GM21717 (cell line): Measurements from ENCODE around the gene CCDC93.

Experiments
- ATAC-seq: cut with Tn5 transposase; IDR thresholded peaks from one replicate; pipeline ENCODE4 v1.9.1; 2021; ENCODE audit warnings: mild to moderate bottlenecking, moderate library complexity; ENCODE audit not compliant: unreplicated experiment

CCDC93 gene

DNA sequence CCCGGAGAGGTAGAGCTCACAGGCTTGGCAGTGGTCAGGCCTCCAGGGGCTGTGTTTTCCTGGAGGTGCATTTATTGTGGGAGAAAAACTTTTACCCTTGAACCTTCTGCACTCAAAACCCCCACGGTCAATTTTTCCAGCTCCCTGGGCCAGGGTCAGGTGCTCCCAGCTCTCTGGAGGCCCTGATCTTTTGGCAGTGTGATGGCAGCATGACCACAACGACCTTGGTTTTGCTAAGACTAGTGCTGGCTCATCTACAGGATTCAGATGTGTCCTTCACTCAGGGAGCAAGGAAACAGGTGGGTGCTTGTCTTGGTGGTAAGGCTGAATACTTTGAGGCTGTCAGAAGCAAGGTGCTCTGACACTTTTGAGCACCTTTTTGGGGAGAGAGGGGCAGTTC lies 92.3 kb downstream of the CCDC93 start:
- ATAC-seq, result no peak

DNA sequence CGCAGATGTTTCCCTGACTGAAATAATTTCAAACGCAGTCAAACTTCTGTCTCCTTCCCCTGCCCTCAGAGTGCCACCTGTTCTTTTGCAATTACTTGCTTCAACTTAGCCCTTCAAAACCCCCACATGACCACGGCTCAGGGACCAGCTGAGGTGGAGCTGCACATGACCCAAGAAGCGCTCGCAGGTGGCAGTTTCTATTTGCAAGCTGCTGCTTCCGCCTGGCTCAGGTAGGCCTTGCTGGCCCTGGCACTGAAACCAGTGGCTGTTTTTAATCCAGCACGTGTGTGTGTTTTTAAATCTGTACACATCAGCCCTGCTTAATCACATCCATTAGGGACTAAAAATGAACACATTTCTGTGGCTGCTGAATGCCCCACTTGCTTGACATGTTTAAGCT lies 95.3 kb downstream of the CCDC93 start:
- no peak for ATAC-seq

DNA sequence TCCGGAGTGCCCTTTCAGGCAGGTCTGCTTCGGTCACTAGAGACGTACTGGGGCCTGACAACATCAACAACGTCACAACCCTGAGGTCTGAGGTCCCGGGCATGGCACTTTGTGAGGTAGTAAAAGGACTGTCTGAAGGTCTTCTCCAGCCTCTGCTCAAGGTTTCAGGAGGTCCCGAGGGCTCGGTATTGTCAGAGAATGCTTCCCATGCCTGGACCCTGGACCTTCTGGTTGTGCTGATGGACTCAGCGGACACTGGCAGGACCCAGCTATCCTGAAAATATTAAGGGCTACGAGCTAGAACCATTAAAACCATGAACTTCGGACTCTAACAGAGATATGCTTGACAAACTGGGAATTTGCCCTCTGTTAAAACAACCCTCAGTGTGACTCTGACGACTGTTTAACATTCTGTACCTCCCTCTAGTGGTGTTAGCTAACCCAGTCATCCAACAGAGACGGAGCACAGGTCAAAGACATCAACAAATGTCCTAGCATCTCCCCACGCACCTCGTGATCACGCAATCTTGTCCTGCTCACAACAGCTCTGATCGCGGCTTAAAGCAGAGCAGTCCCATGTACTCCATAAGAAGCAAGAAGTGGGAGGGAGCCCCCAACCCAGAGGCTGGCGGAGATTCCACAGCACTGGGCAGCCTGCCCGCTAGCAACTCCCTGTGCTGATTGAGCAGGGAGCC lies 96.5 kb downstream of the CCDC93 start:
- no peak for ATAC-seq

DNA sequence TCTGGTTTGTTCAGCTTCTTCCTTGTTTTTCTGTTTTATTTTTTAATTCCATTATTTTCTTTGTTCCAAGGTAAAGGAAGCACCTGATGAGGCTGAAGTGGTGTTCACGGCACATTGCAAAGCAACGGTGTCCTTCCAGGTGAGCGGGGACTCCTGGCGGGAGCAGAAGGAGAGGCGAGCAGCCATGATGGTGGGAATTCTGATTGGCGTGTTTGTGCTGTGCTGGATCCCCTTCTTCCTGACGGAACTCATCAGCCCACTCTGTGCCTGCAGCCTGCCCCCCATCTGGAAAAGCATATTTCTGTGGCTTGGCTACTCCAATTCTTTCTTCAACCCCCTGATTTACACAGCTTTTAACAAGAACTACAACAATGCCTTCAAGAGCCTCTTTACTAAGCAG lies 110.9 kb downstream of the CCDC93 start:
- no peak for ATAC-seq

DNA sequence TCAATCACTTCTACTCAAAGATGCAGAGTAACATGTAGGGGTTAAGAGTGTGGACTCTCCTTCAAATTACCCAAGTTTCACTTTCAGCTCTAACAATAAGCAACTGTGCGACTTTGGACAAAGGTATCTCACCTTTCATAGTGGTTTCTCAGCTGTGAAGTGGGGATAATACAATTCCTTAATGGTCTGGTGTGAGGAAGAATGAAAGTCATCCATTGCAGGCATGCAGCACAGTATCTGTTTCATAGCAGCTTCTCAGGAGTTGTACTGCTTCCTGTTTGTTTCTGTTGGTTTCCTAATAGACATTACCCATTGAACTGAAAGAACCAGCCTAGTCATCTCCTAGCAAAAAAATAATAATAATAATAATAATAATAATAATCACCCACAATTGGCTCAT lies 125.0 kb downstream of the CCDC93 start:
- no peak for ATAC-seq

DNA sequence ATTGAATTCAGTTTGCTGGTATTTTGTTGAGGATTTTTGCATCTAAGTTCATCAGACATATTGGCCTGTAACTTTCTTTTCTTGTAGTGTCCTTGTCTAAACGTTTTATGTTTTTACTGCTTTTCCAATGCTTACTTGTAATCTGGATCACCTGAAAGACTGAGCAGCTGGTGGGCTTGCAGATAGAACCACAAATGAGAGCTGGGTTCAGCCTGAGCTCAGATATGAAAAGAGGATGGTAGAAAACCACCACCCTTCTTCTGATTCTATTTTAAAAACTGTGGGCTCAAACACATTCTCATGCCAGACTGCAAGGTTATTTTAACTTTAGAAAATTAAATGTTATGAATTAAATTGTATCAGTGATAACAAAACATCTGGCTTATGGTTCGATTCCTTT lies 128.6 kb downstream of the CCDC93 start:
- ATAC-seq, result no peak

DNA sequence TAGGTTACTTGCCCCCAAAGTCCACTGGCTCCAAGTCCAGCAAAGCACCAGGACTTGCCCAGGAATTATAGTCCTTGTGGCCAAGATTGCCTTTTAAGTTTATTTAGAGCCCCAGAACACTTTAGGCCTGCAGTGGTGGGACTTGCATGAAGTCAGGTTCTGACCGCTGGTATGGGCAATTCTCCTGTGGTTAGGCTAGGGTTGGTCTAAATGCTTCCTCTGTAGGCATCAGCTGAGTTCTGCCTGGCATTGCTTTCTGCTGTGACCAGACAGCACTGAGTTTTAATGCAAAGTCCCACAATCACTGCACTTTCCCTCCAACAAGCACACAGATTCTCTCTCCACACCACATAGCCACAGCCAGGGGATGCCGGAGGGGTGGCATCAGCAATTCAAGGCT lies 134.9 kb downstream of the CCDC93 start:
- ATAC-seq, result no peak

DNA sequence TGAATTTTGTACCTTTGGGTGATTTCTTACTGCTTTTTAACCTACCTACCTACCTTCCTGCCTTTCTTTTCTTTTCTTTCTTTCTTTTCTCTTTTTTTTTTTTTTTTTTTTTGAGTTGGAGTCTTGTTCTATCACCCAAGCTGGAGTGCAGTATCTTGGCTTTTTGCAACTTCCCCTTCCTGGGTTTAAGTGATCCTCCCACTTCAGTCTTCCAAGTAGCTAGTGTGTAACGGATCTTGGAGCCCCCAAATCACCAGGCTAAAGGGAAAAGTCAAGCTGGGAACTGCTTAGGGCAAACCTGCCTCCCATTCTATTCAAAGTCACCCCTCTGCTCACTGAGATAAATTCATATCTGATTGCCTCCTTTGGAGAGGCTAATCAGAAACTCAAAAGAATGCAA lies 138.1 kb downstream of the CCDC93 start:
- no peak for ATAC-seq
